Right atrium auricular region (tissue), 2 donors: ENCODE data around the gene GAD2. TPM values are rescaled to one million over a fixed set of nuclear protein-coding genes. Genes with fewer than 3 reads are reported as not detected.

Source experiments
- DNase-seq: peaks from one replicate; pipeline ENCODE4 v3.0.0-alpha.2; 2019; ENCODE audit warnings: low spot score
- H3K27ac ChIP-seq, 2 donors: fragments of 200-600 bp; sonication (generic); 1 replicate in 1 of 2; 2 replicates in 1 of 2; pipeline ENCODE4 v1.5.1; 2016 to 2019
- H3K27me3 ChIP-seq, 2 donors: fragments of 200-600 bp; sonication (generic); one replicate each; pipeline versions ENCODE4 v1.5.1 to v1.6.0; 2017 to 2019
- H3K36me3 ChIP-seq: fragments of 200-600 bp; sonication (generic); one replicate; pipeline ENCODE4 v1.5.1; 2016
- H3K4me1 ChIP-seq, 2 donors: fragments of 200-600 bp; sonication (generic); one replicate each; pipeline versions ENCODE4 v1.5.1 to v1.6.0; 2017 to 2019
- H3K4me3 ChIP-seq, 2 donors: fragments of 200-600 bp; sonication (generic); 1 replicate in 1 of 2; 2 replicates in 1 of 2; pipeline ENCODE4 v1.5.1; 2017 to 2019; ENCODE audit warnings: mild to moderate bottlenecking in 1 of 2, moderate library complexity in 1 of 2
- H3K9me3 ChIP-seq, 2 donors: fragments of 200-600 bp; sonication (generic); one replicate each; pipeline ENCODE4 v1.5.1; 2019
- CTCF ChIP-seq, 2 donors: fragments of 200-600 bp; sonication (generic); IDR thresholded peaks; one replicate each; pipeline ENCODE4 v1.5.1; 2019; ENCODE audit warnings: antibody characterized with exemption in 2 of 2
- total RNA-seq, 2 donors: library from RNA; depleted of rRNA; stranded (reverse); fragments of >200 nt; gene quantifications; one replicate each; pipeline ENCODE4 v1.1.0, GENCODE V29; 2016

Gene GAD2
- total RNA-seq, 2 donors from 2014 or later: not detected

GRCh38 chr10:26213157-26213800 is 3.3 kb upstream of the GAD2 start:
- H3K27ac ChIP-seq: no peak overlapping the region
- no peaks in the 10 kb centered on the region for H3K36me3 ChIP-seq
- peaks cover 5 to 37% of the 10 kb centered on the region in 2 donors for H3K27me3 ChIP-seq
- H3K4me1 ChIP-seq: peaks cover 0 to 34% of the 10 kb centered on the region in 2 donors
- no peak for TF ChIP-seq CTCF (IDR thresholded peaks at IDR 0.05)
- no peak for DNase-seq
- no peak overlapping the region for H3K4me3 ChIP-seq
- H3K9me3 ChIP-seq: no peaks in the 10 kb centered on the region

- Histone ChIP-seq H3K4me3 (no peak overlapping the region), H3K36me3 (no peaks in the 10 kb centered on the region), H3K9me3 (no peaks in the 10 kb centered on the region), H3K27me3 (peaks cover 5 to 37% of the 10 kb centered on the region in 2 donors), H3K4me1 (peaks cover 0 to 34% of the 10 kb centered on the region in 2 donors), H3K27ac (no peak overlapping the region)
- DNase-seq: no peak
- no peak for TF ChIP-seq CTCF (IDR thresholded peaks at IDR 0.05)
These were observed 2.6 kb upstream of the GAD2 start for GRCh38 chr10:26214004-26214403.

GRCh38 chr10:26214551-26215395 is 1.8 kb upstream of the GAD2 start:
- no peak for DNase-seq
- peaks cover 5 to 42% of the 10 kb centered on the region in 2 donors for H3K27me3 ChIP-seq

GRCh38 chr10:26215396-26215934 is 1.1 kb upstream of the GAD2 start:
- Histone ChIP-seq H3K36me3 (no peaks in the 10 kb centered on the region), H3K4me3 (peak overlapping the region in 1 of 2 donors; percentile 22), H3K4me1 (peaks cover 0 to 34% of the 10 kb centered on the region in 2 donors), H3K27ac (no peak overlapping the region), H3K9me3 (no peaks in the 10 kb centered on the region), H3K27me3 (peaks cover 5 to 49% of the 10 kb centered on the region in 2 donors)
- no peak for DNase-seq
- TF ChIP-seq CTCF (IDR thresholded peaks at IDR 0.05): no peak

More at GRCh38 chr10:26214551-26215395, 1.8 kb upstream of the GAD2 start:
- H3K9me3 ChIP-seq: no peaks in the 10 kb centered on the region
- H3K4me1 ChIP-seq: peaks cover 0 to 34% of the 10 kb centered on the region in 2 donors
- no peaks in the 10 kb centered on the region for H3K36me3 ChIP-seq
- no peak overlapping the region for H3K27ac ChIP-seq
- TF ChIP-seq CTCF (IDR thresholded peaks at IDR 0.05): no peak
- peak overlapping the region in 1 of 2 donors; percentile 22 for H3K4me3 ChIP-seq

GRCh38 chr10:26215935-26216584 is 514 bp upstream of the GAD2 start:
- Histone ChIP-seq H3K27ac (no peak overlapping the region), H3K4me1 (peaks cover 0 to 34% of the 10 kb centered on the region in 2 donors), H3K36me3 (no peaks in the 10 kb centered on the region), H3K9me3 (no peaks in the 10 kb centered on the region), H3K4me3 (peak overlapping the region in 1 of 2 donors; percentile 22), H3K27me3 (peaks cover 5 to 51% of the 10 kb centered on the region in 2 donors)
- no peak for TF ChIP-seq CTCF (IDR thresholded peaks at IDR 0.05)
- DNase-seq: no peak
